ENCODE data around the gene DCTD. TPM values are rescaled to one million over a fixed set of nuclear protein-coding genes. Genes with fewer than 3 reads are reported as not detected.

DCTD gene
- total RNA-seq, 1 donor from 2014 or later, result 141 TPM

DNA sequence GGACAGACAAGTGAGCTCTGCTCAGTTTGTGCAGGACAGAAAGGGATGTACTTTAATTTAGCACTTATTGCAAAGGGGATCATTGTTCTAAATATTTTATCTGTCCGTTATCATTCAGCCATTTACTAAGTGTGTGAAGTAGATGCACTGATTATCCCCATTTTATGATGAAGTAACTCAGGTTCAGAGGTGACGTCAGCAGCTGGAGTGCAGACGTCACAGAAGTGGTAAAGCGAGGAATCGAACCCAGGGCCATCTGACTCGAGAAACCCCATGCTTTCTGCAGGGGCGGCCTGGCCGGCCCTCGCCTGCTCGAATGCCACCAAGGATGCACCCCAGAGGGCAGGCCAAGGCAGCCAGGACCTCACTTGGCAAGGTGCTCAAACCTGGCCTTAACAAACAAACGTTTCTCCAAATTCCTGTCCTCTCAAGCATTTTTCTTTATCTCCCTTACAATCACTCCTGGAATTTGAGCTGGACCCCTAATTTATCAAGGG is 75.0 kb downstream of the DCTD start:
- DNase-seq (ENCODE audit: low spot score), result no peak

GRCh38 chr4:182840108-182840507 is 77.1 kb downstream of the DCTD start:
- no peak for DNase-seq (ENCODE audit: low spot score)

Other genes with a start within 250 kb of the DCTD start
- gene WWC2, start 181.9 kb upstream of the DCTD start, total RNA-seq, result 27.1 TPM